ENCODE data around the gene RASSF4. TPM values are rescaled to one million over a fixed set of nuclear protein-coding genes. Genes with fewer than 3 reads are reported as not detected.

Gene RASSF4
- total RNA-seq, 1 experiment from 2014 or later = 11.5 TPM

DNA sequence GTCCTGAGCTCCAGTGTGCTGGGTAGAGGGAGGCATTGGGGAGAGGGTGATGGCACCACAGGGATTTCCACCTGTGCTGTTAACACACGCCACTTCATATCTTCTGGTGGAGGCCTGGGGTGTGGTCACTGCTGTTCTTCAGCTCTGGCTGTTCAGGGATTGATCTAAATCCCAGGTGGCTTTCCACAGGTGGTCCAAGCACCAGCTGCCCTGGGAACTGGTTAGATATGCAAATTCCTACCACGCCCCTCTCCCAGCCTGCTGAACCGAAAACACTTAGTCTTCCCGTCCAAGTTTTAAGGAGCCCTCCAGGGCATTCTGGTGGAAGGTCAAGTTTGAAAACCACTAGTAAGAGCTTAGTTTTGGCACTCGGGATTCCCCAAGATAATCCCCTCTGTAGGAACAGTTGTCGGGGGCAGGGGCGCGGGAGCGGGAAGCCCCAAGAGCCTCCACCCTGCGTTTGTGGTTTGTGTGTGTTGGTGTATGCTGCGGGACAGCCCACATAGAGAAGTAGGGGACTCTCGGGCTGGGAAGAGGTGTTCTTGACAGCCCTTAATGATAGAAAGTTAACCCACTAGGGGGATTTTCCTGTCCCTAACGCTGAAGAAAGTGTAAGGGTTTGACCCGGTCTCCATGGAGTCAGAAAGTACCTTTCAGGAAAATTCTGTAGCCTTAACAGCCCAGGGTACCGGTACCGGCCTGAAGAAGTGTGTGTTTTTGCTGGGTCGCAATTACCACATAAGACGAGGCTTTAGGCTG, 13.9 kb downstream of the RASSF4 start:
- H2BK15ac ChIP-seq (ENCODE audit: low read depth, low read length) = no peak overlapping the region
- peak; percentile 50 for DNase-seq
- no peaks in the 10 kb centered on the region for H3K9me3 ChIP-seq (ENCODE audit: control insufficient read depth, low read depth, low read length)
- H3K23ac ChIP-seq (ENCODE audit: insufficient read length, low read depth, low read length) = no peak overlapping the region
- TF ChIP-seq, protein P1, sequence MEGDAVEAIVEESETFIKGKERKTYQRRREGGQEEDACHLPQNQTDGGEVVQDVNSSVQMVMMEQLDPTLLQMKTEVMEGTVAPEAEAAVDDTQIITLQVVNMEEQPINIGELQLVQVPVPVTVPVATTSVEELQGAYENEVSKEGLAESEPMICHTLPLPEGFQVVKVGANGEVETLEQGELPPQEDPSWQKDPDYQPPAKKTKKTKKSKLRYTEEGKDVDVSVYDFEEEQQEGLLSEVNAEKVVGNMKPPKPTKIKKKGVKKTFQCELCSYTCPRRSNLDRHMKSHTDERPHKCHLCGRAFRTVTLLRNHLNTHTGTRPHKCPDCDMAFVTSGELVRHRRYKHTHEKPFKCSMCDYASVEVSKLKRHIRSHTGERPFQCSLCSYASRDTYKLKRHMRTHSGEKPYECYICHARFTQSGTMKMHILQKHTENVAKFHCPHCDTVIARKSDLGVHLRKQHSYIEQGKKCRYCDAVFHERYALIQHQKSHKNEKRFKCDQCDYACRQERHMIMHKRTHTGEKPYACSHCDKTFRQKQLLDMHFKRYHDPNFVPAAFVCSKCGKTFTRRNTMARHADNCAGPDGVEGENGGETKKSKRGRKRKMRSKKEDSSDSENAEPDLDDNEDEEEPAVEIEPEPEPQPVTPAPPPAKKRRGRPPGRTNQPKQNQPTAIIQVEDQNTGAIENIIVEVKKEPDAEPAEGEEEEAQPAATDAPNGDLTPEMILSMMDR (conservative IDR thresholded peaks at IDR 0.05) = no peak
- peaks cover 4% of the 10 kb centered on the region for H3K23me2 ChIP-seq (ENCODE audit: insufficient read length, low read depth, low read length, poor library complexity, severe bottlenecking)
- no peak overlapping the region for H3K14ac ChIP-seq (ENCODE audit: insufficient read depth, low read length)
- H3K4ac ChIP-seq (ENCODE audit: low read depth, low read length) = no peak overlapping the region
- no peak overlapping the region for H3K27ac ChIP-seq (ENCODE audit: insufficient read length, low read depth, low read length)
- H2BK5ac ChIP-seq (ENCODE audit: insufficient read length, low read length) = no peak overlapping the region
- no peaks in the 10 kb centered on the region for H3K79me2 ChIP-seq (ENCODE audit: insufficient read depth, low read length)
- H4K5ac ChIP-seq (ENCODE audit: insufficient read length, low read depth, low read length) = no peak overlapping the region
- no peak overlapping the region for H2AFZ ChIP-seq (ENCODE audit: low read length)
- H3T11ph ChIP-seq (ENCODE audit: low read length) = no peak overlapping the region
- H3K27me3 Mint-ChIP-seq (ENCODE audit: low read depth) = peaks cover 3% of the 10 kb centered on the region; the same call in 1 of the 2 replicates
- no peaks in the 10 kb centered on the region; a peak in 1 of 5 replicates for H3K9me3 Mint-ChIP-seq
- H3K36me3 Mint-ChIP-seq (ENCODE audit: insufficient read depth in 1 of 3, low read depth in 3 of 3) = peaks cover 5 to 27% (median 16%) of the 10 kb centered on the region in 3 experiments; a peak in 5 of 7 replicates
- H3K56ac ChIP-seq (ENCODE audit: insufficient read length, low read depth, low read length) = no peak overlapping the region
- no peak overlapping the region for H3K4me2 ChIP-seq (ENCODE audit: insufficient read depth, insufficient read length, low read length)
- peak overlapping the region; percentile 17 to 22; a peak in 1 of 5 replicates for H3K4me3 Mint-ChIP-seq
- no peaks in the 10 kb centered on the region for H3K27me3 ChIP-seq (ENCODE audit: insufficient read depth, low read length)
- no peak overlapping the region for H2BK12ac ChIP-seq (ENCODE audit: insufficient read length, low read depth, low read length)
- no peak overlapping the region for H3K9ac ChIP-seq (ENCODE audit: extremely low read depth, insufficient read length, low read length)
- no peak overlapping the region for H3K18ac ChIP-seq (ENCODE audit: insufficient read length, low read depth, low read length)
- no CpG with 5 or more reads among the region's 18 CpGs for WGBS (ENCODE audit: extremely low coverage, insufficient read length, low lambda C conversion rate)
- peaks cover 10% of the 10 kb centered on the region for H3K4me1 ChIP-seq (ENCODE audit: insufficient read depth, low read length)
- no peaks in the 10 kb centered on the region for H3K79me1 ChIP-seq (ENCODE audit: insufficient read depth, low read depth, low read length, poor library complexity, severe bottlenecking)
- no peak overlapping the region; a peak in 2 of 7 replicates for H3K27ac Mint-ChIP-seq
- no peak overlapping the region for H2BK120ac ChIP-seq (ENCODE audit: low read depth, low read length, poor library complexity, severe bottlenecking)
- H2AK5ac ChIP-seq (ENCODE audit: insufficient read length, low read length) = no peak overlapping the region
- H4K8ac ChIP-seq (replicated peaks; ENCODE audit: insufficient read length, low read depth, low read length) = no peak overlapping the region
- no peak overlapping the region for H2BK20ac ChIP-seq (ENCODE audit: low read depth, low read length, poor library complexity, severe bottlenecking)
- no peaks in the 10 kb centered on the region for H4K20me1 ChIP-seq (ENCODE audit: control insufficient read depth, insufficient read depth, insufficient read length)
- H4K91ac ChIP-seq (ENCODE audit: insufficient read length, low read depth, low read length) = no peak overlapping the region
- H3K4me1 Mint-ChIP-seq = peaks cover 46 to 47% of the 10 kb centered on the region in 2 experiments
